ENCODE data around the gene CD200.
"Not testable (repeated sequence)": the region's sequence is repeated elsewhere in the genome, so short reads cannot be mapped to it uniquely, and the experiment has no call there.

DNA sequence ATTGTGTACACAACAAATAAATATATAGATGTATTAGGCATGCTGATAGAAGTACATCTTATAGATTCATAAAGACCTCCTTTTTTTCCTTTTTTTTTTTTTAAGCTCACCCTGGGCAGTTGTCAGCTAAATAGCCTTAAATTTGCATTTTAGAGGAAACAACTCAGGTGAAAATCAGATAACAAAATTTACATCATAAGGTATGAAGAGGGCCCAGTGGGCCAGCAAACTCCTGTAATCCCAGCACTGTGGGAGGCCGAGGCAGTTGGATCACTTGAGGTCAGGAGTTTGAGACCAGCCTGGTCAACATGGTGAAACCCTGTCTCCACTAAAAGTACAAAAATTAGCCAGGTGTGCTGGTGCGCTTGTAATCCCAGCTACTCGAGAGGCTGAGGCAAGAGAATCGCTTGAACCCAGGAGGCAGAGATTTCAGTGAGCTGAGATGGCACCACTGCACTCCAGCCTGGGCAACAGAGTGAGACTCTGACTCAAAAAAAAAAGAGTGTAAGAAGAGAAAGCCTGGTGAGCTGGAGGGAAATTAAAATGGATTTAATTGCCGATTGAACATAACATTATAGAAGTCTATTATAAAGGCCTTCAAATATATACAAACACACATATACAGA lies 72.1 kb downstream of the CD200 start:
- TF ChIP-seq, protein P1, sequence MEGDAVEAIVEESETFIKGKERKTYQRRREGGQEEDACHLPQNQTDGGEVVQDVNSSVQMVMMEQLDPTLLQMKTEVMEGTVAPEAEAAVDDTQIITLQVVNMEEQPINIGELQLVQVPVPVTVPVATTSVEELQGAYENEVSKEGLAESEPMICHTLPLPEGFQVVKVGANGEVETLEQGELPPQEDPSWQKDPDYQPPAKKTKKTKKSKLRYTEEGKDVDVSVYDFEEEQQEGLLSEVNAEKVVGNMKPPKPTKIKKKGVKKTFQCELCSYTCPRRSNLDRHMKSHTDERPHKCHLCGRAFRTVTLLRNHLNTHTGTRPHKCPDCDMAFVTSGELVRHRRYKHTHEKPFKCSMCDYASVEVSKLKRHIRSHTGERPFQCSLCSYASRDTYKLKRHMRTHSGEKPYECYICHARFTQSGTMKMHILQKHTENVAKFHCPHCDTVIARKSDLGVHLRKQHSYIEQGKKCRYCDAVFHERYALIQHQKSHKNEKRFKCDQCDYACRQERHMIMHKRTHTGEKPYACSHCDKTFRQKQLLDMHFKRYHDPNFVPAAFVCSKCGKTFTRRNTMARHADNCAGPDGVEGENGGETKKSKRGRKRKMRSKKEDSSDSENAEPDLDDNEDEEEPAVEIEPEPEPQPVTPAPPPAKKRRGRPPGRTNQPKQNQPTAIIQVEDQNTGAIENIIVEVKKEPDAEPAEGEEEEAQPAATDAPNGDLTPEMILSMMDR (IDR thresholded peaks at IDR 0.05; ENCODE audit: low read length), result not testable (repeated sequence)
- TF ChIP-seq EZH2 (optimal IDR thresholded peaks at IDR 0.05; ENCODE audit: low read depth, low read length), result not testable (repeated sequence)
